Subcutaneous preadipocyte (primary cell): ENCODE measurements around the gene ZNF365. TPM values are rescaled to one million over a fixed set of nuclear protein-coding genes. Genes with fewer than 3 reads are reported as not detected.

Experiments
- small RNA-seq: library from RNA; depleted of rRNA; stranded (forward); fragments of <200 nt; gene quantifications from one replicate; pipeline ENCODE3, GENCODE V24; 2012
- total RNA-seq: library from RNA; depleted of rRNA; stranded (reverse); fragments of >200 nt; gene quantifications from 2 replicates; pipeline ENCODE4 v1.2.3, GENCODE V29; 2012

ZNF365 gene
- total RNA-seq, result 0.59 TPM in 1 of 2 replicates, not detected in the other

DNA sequence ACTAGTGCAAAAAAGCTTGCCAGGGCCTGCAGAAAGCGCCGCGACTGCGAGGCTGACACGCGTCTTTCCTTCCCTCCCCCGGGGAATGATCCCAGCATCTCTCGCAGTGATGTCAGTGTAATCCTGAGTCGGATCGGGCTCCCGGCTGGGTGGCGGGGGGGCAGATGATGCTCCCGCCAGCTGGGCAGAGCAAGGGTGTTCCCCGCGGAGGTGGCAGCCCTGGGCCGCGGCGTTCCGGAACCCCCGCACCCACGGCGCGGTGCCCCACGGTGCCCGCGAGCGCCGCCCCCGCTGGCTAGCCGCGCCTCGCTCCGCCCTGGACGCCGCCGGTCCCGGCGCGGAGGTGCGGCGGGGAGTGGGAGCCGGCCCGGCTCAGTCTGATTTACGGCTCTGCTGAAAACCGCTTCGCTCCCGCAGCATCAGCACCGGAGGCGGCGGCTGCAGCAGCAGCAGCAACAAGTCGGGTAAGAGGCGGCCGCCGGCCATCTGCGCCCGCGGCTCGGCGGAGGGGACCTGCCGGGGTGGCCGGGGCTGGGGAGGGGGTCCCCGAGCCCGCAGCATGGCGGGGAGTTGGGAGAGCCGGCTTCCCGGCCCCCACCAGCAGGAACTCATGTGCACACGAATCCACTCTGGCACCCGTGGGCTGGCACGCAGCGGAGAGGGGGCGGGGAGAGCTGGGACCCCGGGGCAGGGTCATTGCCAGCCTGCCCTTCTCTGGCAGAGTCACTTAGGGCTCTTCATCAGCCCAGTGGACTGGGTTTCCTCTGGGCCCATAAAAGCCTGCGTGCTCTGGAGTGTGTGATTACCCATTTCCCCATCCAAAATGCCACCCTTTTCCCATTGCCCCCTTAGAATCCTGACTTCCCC is at the start of gene ZNF365:
Gene ZNF365, plus strand, starts transcription at position 375 of the 867 bp plus-strand sequence. CDS start 1,825 bp downstream, outside the sequence.

Small RNAs within 50 kb of the gene (small RNA-seq; reads per million reads assigned to genes)
- gene RN7SL591P, result not detected

Other genes starting within 250 kb of the ZNF365 start
- gene RTKN2, start 105.5 kb upstream of the ZNF365 start, total RNA-seq, result 0.37 and 0.39 TPM in 2 replicates